IMR-90 (cell line): Measurements from ENCODE around the gene GNG11. TPM values are rescaled to one million over a fixed set of nuclear protein-coding genes. Genes with fewer than 3 reads are reported as not detected.

Experiments used
- ATAC-seq: fragments of 200-7000 bp; cut with Tn5 transposase; 2 replicates; pipeline ENCODE4 v1.9.1; 2020; ENCODE audit warnings: low read depth, mild to moderate bottlenecking, moderate library complexity
- BruUV-seq: library from RNA; stranded (reverse); fragments of 400-500 nt; replicated peaks from 2 replicates; lab custom pipeline; 2021; lab: Mats Ljungman, UMichigan
- CTCF ChIA-PET: fragments of 300-600 bp; formaldehyde crosslinking; extraction: SDS; loops from one replicate; lab custom pipeline; 2021; ENCODE audit warnings: antibody characterized with exemption; lab: Yijun Ruan, JAX
- POLR2A ChIA-PET: fragments of 300-600 bp; sonication (Branson Sonifier 250); formaldehyde crosslinking; loops from one replicate; lab custom pipeline; 2022; ENCODE audit warnings: antibody characterized with exemption; ENCODE audit not compliant: unreplicated experiment; lab: Charles Lee
- DNase-seq: peaks from one replicate; pipeline ENCODE4 v3.0.0; 2013
- H2AFZ ChIP-seq: replicated peaks from 2 replicates; pipeline ENCODE3; 2013; ENCODE audit warnings: low read length, mild to moderate bottlenecking; ENCODE audit not compliant: poor library complexity
- H2AK5ac ChIP-seq: 2 replicates; pipeline ENCODE4 v1.6.1; 2013; ENCODE audit warnings: low read depth, low read length, inconsistent platforms
- H2AK9ac ChIP-seq: replicated peaks from 2 replicates; pipeline ENCODE3; 2013; ENCODE audit warnings: mild to moderate bottlenecking, low read depth, low read length, moderate library complexity; ENCODE audit not compliant: poor library complexity
- H2BK120ac ChIP-seq: 2 replicates; pipeline ENCODE4 v1.6.1; 2013; ENCODE audit warnings: low read depth, low read length, inconsistent platforms
- H2BK15ac ChIP-seq: 3 replicates; pipeline ENCODE4 v1.6.1; 2013; ENCODE audit warnings: low read depth, low read length, inconsistent platforms
- H2BK20ac ChIP-seq: 2 replicates; pipeline ENCODE4 v1.6.1; 2013; ENCODE audit warnings: low read depth, mild to moderate bottlenecking, inconsistent platforms, low read length, moderate library complexity
- H2BK5ac ChIP-seq: 2 replicates; pipeline ENCODE4 v1.6.1; 2013; ENCODE audit warnings: mild to moderate bottlenecking, low read depth, low read length, inconsistent platforms; ENCODE audit not compliant: poor library complexity, severe bottlenecking
- H3K14ac ChIP-seq: replicated peaks from 2 replicates; pipeline ENCODE4 v1.6.1; 2013; ENCODE audit warnings: low read depth, low read length, inconsistent platforms
- H3K18ac ChIP-seq: 2 replicates; pipeline ENCODE4 v1.6.1; 2013; ENCODE audit warnings: low read depth, low read length, control low read depth
- H3K23ac ChIP-seq: 2 replicates; pipeline ENCODE4 v1.6.1; 2013; ENCODE audit warnings: low read depth, low read length, inconsistent platforms
- H3K27ac ChIP-seq: 2 replicates; pipeline ENCODE4 v1.5.1; 2013; ENCODE audit warnings: mild to moderate bottlenecking, control low read depth, low read length; ENCODE audit not compliant: insufficient read depth
- H3K27me3 ChIP-seq: 2 replicates; pipeline ENCODE4 v1.6.1; 2013; ENCODE audit warnings: low read length; ENCODE audit not compliant: control insufficient read depth, insufficient read depth
- H3K36me3 ChIP-seq: 2 replicates; pipeline ENCODE4 v1.6.1; 2013; ENCODE audit warnings: low read length, mixed read lengths; ENCODE audit not compliant: control insufficient read depth, insufficient read depth
- H3K4ac ChIP-seq: 2 replicates; pipeline ENCODE4 v1.6.1; 2013; ENCODE audit warnings: low read depth, low read length, inconsistent platforms
- H3K4me1 ChIP-seq: 2 replicates; pipeline ENCODE4 v1.6.1; 2013; ENCODE audit warnings: low read length, mixed read lengths; ENCODE audit not compliant: control insufficient read depth, insufficient read depth
- H3K4me2 ChIP-seq: 2 replicates; pipeline ENCODE4 v1.6.1; 2013; ENCODE audit warnings: low read depth, mild to moderate bottlenecking, control low read depth, low read length, moderate library complexity
- H3K4me3 ChIP-seq: 2 replicates; pipeline ENCODE4 v1.5.1; 2013; ENCODE audit warnings: low read depth, mild to moderate bottlenecking, control low read depth, low read length, moderate library complexity; ENCODE audit not compliant: insufficient read depth
- H3K56ac ChIP-seq: 2 replicates; pipeline ENCODE4 v1.6.1; 2013; ENCODE audit warnings: low read length, inconsistent platforms; ENCODE audit not compliant: insufficient read depth; ENCODE audit errors: extremely low read depth
- H3K79me1 ChIP-seq, 2 experiments: 2 replicates each; pipeline ENCODE4 v1.6.1; 2013; ENCODE audit warnings: low read length in 2 of 2, inconsistent platforms in 1 of 2, low read depth in 1 of 2
- H3K9ac ChIP-seq: 2 replicates; pipeline ENCODE4 v1.6.1; 2013; ENCODE audit warnings: low read depth, low read length, control low read depth
- H3K9me1 ChIP-seq: 2 replicates; pipeline ENCODE4 v1.6.1; 2013; ENCODE audit warnings: low read length, inconsistent platforms; ENCODE audit not compliant: insufficient read depth
- H3K9me3 ChIP-seq: 2 replicates; pipeline ENCODE4 v1.6.1; 2013; ENCODE audit warnings: low read length; ENCODE audit not compliant: control insufficient read depth, insufficient read depth
- H4K20me1 ChIP-seq: 2 replicates; pipeline ENCODE4 v1.6.1; 2013; ENCODE audit warnings: low read length, inconsistent platforms; ENCODE audit not compliant: insufficient read depth
- H4K5ac ChIP-seq: 2 replicates; pipeline ENCODE4 v1.6.1; 2013; ENCODE audit warnings: mild to moderate bottlenecking, low read depth, low read length, control low read depth
- H4K8ac ChIP-seq, 2 experiments: 2 replicates each; pipeline ENCODE4 v1.6.1; 2013; ENCODE audit warnings: low read depth in 2 of 2, low read length in 2 of 2, control low read depth in 1 of 2, inconsistent platforms in 1 of 2
- H4K91ac ChIP-seq: 2 replicates; pipeline ENCODE4 v1.6.1; 2013; ENCODE audit warnings: low read depth, low read length, inconsistent platforms; ENCODE audit not compliant: insufficient read depth
- BHLHE40 ChIP-seq: fragments of 150-350 bp; IDR thresholded peaks from 2 replicates; pipeline ENCODE4 v1.6.1; 2016; ENCODE audit warnings: mild to moderate bottlenecking, low read depth, low read length
- CEBPB ChIP-seq: IDR thresholded peaks from 2 replicates; pipeline ENCODE4 v1.6.1; 2012; ENCODE audit warnings: low read depth, low read length, improper control_type of control experiment
- CHD1 ChIP-seq: IDR thresholded peaks from 2 replicates; pipeline ENCODE4 v1.6.1; 2012; ENCODE audit warnings: low read depth, low read length, improper control_type of control experiment
- FOS ChIP-seq: fragments of 150-350 bp; IDR thresholded peaks from 2 replicates; pipeline ENCODE4 v1.6.1; 2016; ENCODE audit warnings: low read depth, low read length
- MXI1 ChIP-seq: IDR thresholded peaks from 2 replicates; pipeline ENCODE4 v1.6.1; 2012; ENCODE audit warnings: low read depth, mild to moderate bottlenecking, low read length, moderate library complexity, borderline replicate concordance
- NFE2L2 ChIP-seq: fragments of 150-350 bp; IDR thresholded peaks from 2 replicates; pipeline ENCODE4 v1.6.1; 2016; ENCODE audit warnings: low read depth, mild to moderate bottlenecking, low read length
- POLR2A ChIP-seq: IDR thresholded peaks from 2 replicates; pipeline ENCODE4 v1.6.1; 2012; ENCODE audit warnings: mild to moderate bottlenecking, low read depth, low read length
- RAD21 ChIP-seq: IDR thresholded peaks from 2 replicates; pipeline ENCODE4 v1.6.1; 2012; ENCODE audit warnings: low read length, improper control_type of control experiment
- RCOR1 ChIP-seq: IDR thresholded peaks from 2 replicates; pipeline ENCODE4 v1.6.1; 2012; ENCODE audit warnings: mild to moderate bottlenecking, low read length, improper control_type of control experiment; ENCODE audit not compliant: insufficient replicate concordance
- RFX5 ChIP-seq: IDR thresholded peaks from 2 replicates; pipeline ENCODE4 v1.8.0; 2012; ENCODE audit warnings: low read depth, mild to moderate bottlenecking, low read length, moderate library complexity
- SMC3 ChIP-seq: fragments of 150-350 bp; IDR thresholded peaks from 2 replicates; pipeline ENCODE4 v1.6.1; 2016; ENCODE audit warnings: low read depth, mild to moderate bottlenecking, antibody characterized with exemption, low read length, moderate library complexity
- dilution Hi-C: fragments of 300-500 bp; cut with HindIII; formaldehyde crosslinking; loops from one replicate; pipeline ENCODE4 v1.14.3; 2018; ENCODE audit warnings: low sequenced_read_pairs; ENCODE audit not compliant: unreplicated experiment
- in situ Hi-C: fragments of 300-500 bp; cut with MboI; formaldehyde crosslinking; loops from 3 replicates; pipeline ENCODE4 v1.14.3; 2019; ENCODE audit warnings: low sequenced_read_pairs, inconsistent platforms, mixed read lengths
- intact Hi-C: fragments of 100-400 bp; cut with micrococcal nuclease; formaldehyde crosslinking; loops from 2 replicates; pipeline ENCODE4 v1.10.0; 2022
- polyA plus RNA-seq, 3 experiments: library from polyadenylated mRNA; depleted of rRNA; stranded (reverse); fragments of >200 nt; gene quantifications; 2 replicates each; pipeline ENCODE4 v1.2.3, GENCODE V29; 2012; ENCODE audit warnings: low replicate concordance in 1 of 3
- total RNA-seq: library from RNA; depleted of rRNA; stranded (reverse); fragments of >200 nt; gene quantifications from 2 replicates; pipeline ENCODE4 v1.2.3, GENCODE V29; 2012
- TF ChIP-seq, protein P1 (sequence below): conservative IDR thresholded peaks from 2 replicates; pipeline ENCODE4 v1.5.1; 2012; ENCODE audit warnings: mild to moderate bottlenecking, low read depth, low read length, improper control_type of control experiment
- TF ChIP-seq, protein P2 (sequence below): fragments of 150-350 bp; IDR thresholded peaks from 2 replicates; pipeline ENCODE4 v1.6.1; 2016; ENCODE audit warnings: low read depth, mild to moderate bottlenecking, low read length, moderate library complexity, borderline replicate concordance
- TF ChIP-seq, protein P3 (sequence below): fragments of 150-350 bp; IDR thresholded peaks from 2 replicates; pipeline ENCODE4 v1.6.1; 2017; ENCODE audit warnings: mild to moderate bottlenecking, antibody characterized with exemption, low read length, low read depth

The GNG11 gene
- total and polyA plus RNA-seq, 2 of the 4 experiments (the other 2 are of a cell fraction), result 6.1 to 10.5 TPM

DNA sequence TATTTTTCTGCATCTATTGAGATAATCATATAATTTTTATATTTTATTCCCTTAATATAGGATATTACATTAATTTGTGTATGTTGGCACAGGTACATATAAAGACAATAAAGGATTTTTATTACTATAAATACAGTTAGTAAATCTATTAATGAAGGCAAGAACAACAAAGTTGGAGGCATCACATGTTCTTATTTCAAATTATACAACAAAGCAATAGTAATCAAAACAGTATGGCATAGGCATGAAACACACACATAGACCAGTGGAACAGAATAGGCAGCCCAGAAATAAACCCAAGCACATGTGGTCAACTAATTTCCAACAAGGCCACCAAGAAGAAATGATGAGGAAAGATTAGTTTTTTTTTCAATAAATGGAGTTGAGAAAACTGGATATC is 42.2 kb upstream of the GNG11 start:
- no peaks in the 10 kb centered on the region for H3K27me3 ChIP-seq

More for the DNA sequence above, 42.2 kb upstream of the GNG11 start:
- ATAC-seq (no peak), DNase-seq (no peak)
- Histone ChIP-seq H4K5ac (no peak overlapping the region), H2BK15ac (no peak overlapping the region), H2BK5ac (no peak overlapping the region), H3K9ac (no peak overlapping the region), H4K8ac (no peak overlapping the region), H3K27ac (no peak overlapping the region), H3K18ac (no peak overlapping the region), H2AFZ (no peak overlapping the region), H3K4me1 (no peaks in the 10 kb centered on the region), H2BK20ac (no peak overlapping the region), H3K23ac (no peak overlapping the region), H3K9me1 (no peaks in the 10 kb centered on the region), H3K9me3 (peaks cover 2% of the 10 kb centered on the region; the same call in 1 of the 2 replicates), H3K14ac (no peak overlapping the region), H2AK9ac (no peak overlapping the region), H3K4me3 (no peak overlapping the region), H3K79me1 (no peaks in the 10 kb centered on the region), H3K4ac (no peak overlapping the region), H3K56ac (no peak overlapping the region), H4K20me1 (no peaks in the 10 kb centered on the region), H3K36me3 (no peaks in the 10 kb centered on the region; the same call in 1 of the 2 replicates), H4K91ac (no peak overlapping the region), H2AK5ac (no peak overlapping the region), H2BK120ac (no peak overlapping the region), H3K4me2 (no peak overlapping the region)
- TF ChIP-seq FOS, result no peak
- TF ChIP-seq, protein P1, sequence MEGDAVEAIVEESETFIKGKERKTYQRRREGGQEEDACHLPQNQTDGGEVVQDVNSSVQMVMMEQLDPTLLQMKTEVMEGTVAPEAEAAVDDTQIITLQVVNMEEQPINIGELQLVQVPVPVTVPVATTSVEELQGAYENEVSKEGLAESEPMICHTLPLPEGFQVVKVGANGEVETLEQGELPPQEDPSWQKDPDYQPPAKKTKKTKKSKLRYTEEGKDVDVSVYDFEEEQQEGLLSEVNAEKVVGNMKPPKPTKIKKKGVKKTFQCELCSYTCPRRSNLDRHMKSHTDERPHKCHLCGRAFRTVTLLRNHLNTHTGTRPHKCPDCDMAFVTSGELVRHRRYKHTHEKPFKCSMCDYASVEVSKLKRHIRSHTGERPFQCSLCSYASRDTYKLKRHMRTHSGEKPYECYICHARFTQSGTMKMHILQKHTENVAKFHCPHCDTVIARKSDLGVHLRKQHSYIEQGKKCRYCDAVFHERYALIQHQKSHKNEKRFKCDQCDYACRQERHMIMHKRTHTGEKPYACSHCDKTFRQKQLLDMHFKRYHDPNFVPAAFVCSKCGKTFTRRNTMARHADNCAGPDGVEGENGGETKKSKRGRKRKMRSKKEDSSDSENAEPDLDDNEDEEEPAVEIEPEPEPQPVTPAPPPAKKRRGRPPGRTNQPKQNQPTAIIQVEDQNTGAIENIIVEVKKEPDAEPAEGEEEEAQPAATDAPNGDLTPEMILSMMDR, result no peak
- no peak for TF ChIP-seq POLR2A
- no peak for TF ChIP-seq BHLHE40
- no peak for TF ChIP-seq CEBPB
- TF ChIP-seq SMC3, result no peak
- TF ChIP-seq RCOR1, result no peak
- TF ChIP-seq NFE2L2, result no peak
- TF ChIP-seq RFX5, result no peak
- no peak for TF ChIP-seq RAD21
- TF ChIP-seq, protein P2, sequence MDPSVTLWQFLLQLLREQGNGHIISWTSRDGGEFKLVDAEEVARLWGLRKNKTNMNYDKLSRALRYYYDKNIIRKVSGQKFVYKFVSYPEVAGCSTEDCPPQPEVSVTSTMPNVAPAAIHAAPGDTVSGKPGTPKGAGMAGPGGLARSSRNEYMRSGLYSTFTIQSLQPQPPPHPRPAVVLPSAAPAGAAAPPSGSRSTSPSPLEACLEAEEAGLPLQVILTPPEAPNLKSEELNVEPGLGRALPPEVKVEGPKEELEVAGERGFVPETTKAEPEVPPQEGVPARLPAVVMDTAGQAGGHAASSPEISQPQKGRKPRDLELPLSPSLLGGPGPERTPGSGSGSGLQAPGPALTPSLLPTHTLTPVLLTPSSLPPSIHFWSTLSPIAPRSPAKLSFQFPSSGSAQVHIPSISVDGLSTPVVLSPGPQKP, result no peak
- TF ChIP-seq, protein P3, sequence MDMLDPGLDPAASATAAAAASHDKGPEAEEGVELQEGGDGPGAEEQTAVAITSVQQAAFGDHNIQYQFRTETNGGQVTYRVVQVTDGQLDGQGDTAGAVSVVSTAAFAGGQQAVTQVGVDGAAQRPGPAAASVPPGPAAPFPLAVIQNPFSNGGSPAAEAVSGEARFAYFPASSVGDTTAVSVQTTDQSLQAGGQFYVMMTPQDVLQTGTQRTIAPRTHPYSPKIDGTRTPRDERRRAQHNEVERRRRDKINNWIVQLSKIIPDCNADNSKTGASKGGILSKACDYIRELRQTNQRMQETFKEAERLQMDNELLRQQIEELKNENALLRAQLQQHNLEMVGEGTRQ, result no peak
- TF ChIP-seq CHD1, result no peak
- TF ChIP-seq MXI1, result no peak
- intact Hi-C loops, result no loop called here
- POLR2A ChIA-PET, result no interaction called here
- dilution Hi-C loops, result no loop called here
- no TSS peak for BruUV-seq
- in situ Hi-C loops, result no loop called here
- CTCF ChIA-PET, result no interaction called here
